Fibroblast of lung (primary cell): ENCODE measurements around the gene ZNF532. TPM values are rescaled to one million over a fixed set of nuclear protein-coding genes. Genes with fewer than 3 reads are reported as not detected.

Experiments
- DNase-seq, 2 donors: peaks; one replicate each; pipeline versions ENCODE4 v3.0.0 to v3.0.0-alpha.2; 2010; ENCODE audit warnings: low read depth in 2 of 2
- H2AFZ ChIP-seq: 2 replicates; pipeline ENCODE4 v1.5.1; 2012; ENCODE audit warnings: low read length, control low read depth, inconsistent platforms
- H3K27ac ChIP-seq: 2 replicates; pipeline ENCODE4 v1.5.1; 2011; ENCODE audit warnings: low read length, control low read depth; ENCODE audit not compliant: insufficient read depth
- H3K27me3 ChIP-seq: 2 replicates; pipeline ENCODE4 v1.5.1; 2011; ENCODE audit warnings: mild to moderate bottlenecking, low read length; ENCODE audit not compliant: control insufficient read depth, insufficient read depth
- H3K36me3 ChIP-seq: 2 replicates; pipeline ENCODE4 v1.5.1; 2011; ENCODE audit warnings: low read length; ENCODE audit not compliant: control insufficient read depth, insufficient read depth
- H3K4me1 ChIP-seq: 2 replicates; pipeline ENCODE4 v1.5.1; 2011; ENCODE audit warnings: low read length; ENCODE audit not compliant: control insufficient read depth, insufficient read depth; ENCODE audit errors: extremely low read depth
- H3K4me2 ChIP-seq: 2 replicates; pipeline ENCODE4 v1.5.1; 2011; ENCODE audit warnings: low read length, control low read depth; ENCODE audit not compliant: insufficient read depth; ENCODE audit errors: extremely low read depth
- H3K4me3 ChIP-seq, 4 experiments: fragments of 200-600 bp in 1 of 4; sonication (generic) in 1 of 4; replicated peaks in 1 of 4; 2 replicates each; pipeline ENCODE4 v1.5.1; 2011 to 2016; ENCODE audit warnings: low read length in 4 of 4, low read depth in 3 of 4, mild to moderate bottlenecking in 3 of 4, control low read depth in 2 of 4, inconsistent platforms in 1 of 4, mixed read lengths in 1 of 4; ENCODE audit not compliant: insufficient read depth in 1 of 4; ENCODE audit errors: control extremely low read depth in 1 of 4
- H3K79me2 ChIP-seq: 2 replicates; pipeline ENCODE4 v1.5.1; 2012; ENCODE audit warnings: mild to moderate bottlenecking, low read length, inconsistent platforms; ENCODE audit not compliant: control insufficient read depth, insufficient read depth
- H3K9ac ChIP-seq: 2 replicates; pipeline ENCODE4 v1.5.1; 2011; ENCODE audit warnings: mild to moderate bottlenecking, low read length, control low read depth; ENCODE audit not compliant: insufficient read depth
- H3K9me3 ChIP-seq: 2 replicates; pipeline ENCODE4 v1.5.1; 2012; ENCODE audit warnings: low read depth, low read length; ENCODE audit not compliant: control insufficient read depth, insufficient read depth
- H4K20me1 ChIP-seq: 2 replicates; pipeline ENCODE4 v1.5.1; 2011; ENCODE audit warnings: low read length; ENCODE audit not compliant: control insufficient read depth, insufficient read depth; ENCODE audit errors: extremely low read depth
- CTCF ChIP-seq, 2 donors: IDR thresholded peaks in 1 of 2; conservative IDR thresholded peaks in 1 of 2; 1 replicate in 1 of 2; 2 replicates in 1 of 2; pipeline ENCODE4 v1.5.1; 2011 to 2012; ENCODE audit warnings: low read length in 2 of 2, control low read depth in 1 of 2, inconsistent platforms in 1 of 2, low read depth in 1 of 2, mild to moderate bottlenecking in 1 of 2
- EZH2 ChIP-seq: IDR thresholded peaks from 2 replicates; pipeline ENCODE4 v1.5.1; 2012; ENCODE audit warnings: low read length, control low read depth, mild to moderate bottlenecking; ENCODE audit errors: missing control alignments
- polyA plus RNA-seq, 2 donors: library from polyadenylated mRNA; depleted of rRNA in 1 of 2; stranded (reverse) in 1 of 2; unstranded in 1 of 2; fragments of >200 nt; gene quantifications; 2 replicates each; pipeline ENCODE4 v1.2.1, GENCODE V29; 2011 to 2012; ENCODE audit warnings: missing spikeins in 1 of 2
- total RNA-seq: library from RNA; depleted of rRNA; stranded (reverse); fragments of >200 nt; gene quantifications from 2 replicates; pipeline ENCODE4 v1.2.1, GENCODE V29; 2014

Gene ZNF532
- total and polyA plus RNA-seq, 2 donors (not counting 1 experiment from before 2014, with no cell fraction given) = 57.3 to 64.6 TPM

GRCh38 chr18:58960508-58960907, 95.8 kb downstream of the ZNF532 start:
- H3K79me2 ChIP-seq = no peaks in the 10 kb centered on the region
- no peak overlapping the region for H3K4me3 ChIP-seq
- H3K36me3 ChIP-seq = no peaks in the 10 kb centered on the region
- no peaks in the 10 kb centered on the region for H4K20me1 ChIP-seq
- H3K4me1 ChIP-seq = no peaks in the 10 kb centered on the region
- H2AFZ ChIP-seq = no peak overlapping the region
- H3K9ac ChIP-seq = no peak overlapping the region
- H3K9me3 ChIP-seq = no peaks in the 10 kb centered on the region
- TF ChIP-seq EZH2 (no peak), CTCF (conservative IDR thresholded peaks at IDR 0.05 in 1 of 2, IDR thresholded peaks at IDR 0.05 in 1 of 2; ENCODE audit: low read depth in 1 of 2, low read length in 2 of 2) (no peak)
- H3K27ac ChIP-seq = no peak overlapping the region
- no peak overlapping the region for H3K4me2 ChIP-seq
- H3K27me3 ChIP-seq = no peaks in the 10 kb centered on the region
- no peak for DNase-seq

DNA sequence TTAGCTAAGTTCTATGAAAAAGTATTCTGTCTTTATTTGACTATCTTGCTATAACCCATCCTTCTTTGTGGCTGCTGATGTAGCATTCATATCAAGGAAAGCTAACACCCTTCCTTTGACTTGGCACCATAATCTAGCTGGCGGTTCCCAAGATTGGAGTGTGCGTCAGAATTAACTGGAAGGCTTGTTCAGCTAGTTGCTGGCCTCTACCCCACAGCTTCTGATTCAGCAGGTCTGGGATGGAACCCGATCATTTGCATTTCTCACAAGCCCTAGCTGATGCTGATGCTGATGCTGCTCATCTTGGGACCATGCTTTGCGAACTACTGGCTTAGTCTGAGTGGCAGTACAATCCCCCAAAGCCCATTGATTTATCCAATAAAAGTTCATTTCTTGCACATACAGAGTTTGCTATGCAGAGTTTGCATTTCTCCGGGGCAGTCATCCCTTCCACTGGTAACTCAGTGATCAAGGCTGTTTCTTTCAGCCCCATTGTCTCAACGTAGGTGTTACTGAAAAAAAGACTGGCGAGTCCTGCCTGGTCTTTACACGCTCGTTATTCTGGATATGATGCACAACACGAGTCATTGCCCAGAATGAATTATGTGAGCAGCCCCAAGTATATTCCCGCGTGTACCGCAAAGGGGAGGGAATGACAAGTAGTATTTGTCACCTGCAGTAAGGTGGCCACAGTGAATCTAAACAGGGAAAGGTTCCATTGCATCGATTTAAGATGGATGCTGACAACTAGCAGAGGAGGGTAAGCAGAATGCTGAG, 96.5 kb downstream of the ZNF532 start:
- TF ChIP-seq EZH2 (no peak), CTCF (conservative IDR thresholded peaks at IDR 0.05 in 1 of 2, IDR thresholded peaks at IDR 0.05 in 1 of 2; ENCODE audit: low read depth in 1 of 2, low read length in 2 of 2) (no peak)
- H3K9me3 ChIP-seq = no peaks in the 10 kb centered on the region
- H2AFZ ChIP-seq = no peak overlapping the region
- H3K79me2 ChIP-seq = no peaks in the 10 kb centered on the region
- H3K9ac ChIP-seq = no peak overlapping the region
- H3K36me3 ChIP-seq = no peaks in the 10 kb centered on the region
- H3K27ac ChIP-seq = no peak overlapping the region
- peak in 1 of 2 donors; percentile 31 for DNase-seq
- H3K27me3 ChIP-seq = no peaks in the 10 kb centered on the region
- H4K20me1 ChIP-seq = no peaks in the 10 kb centered on the region
- H3K4me3 ChIP-seq = no peak overlapping the region
- no peaks in the 10 kb centered on the region for H3K4me1 ChIP-seq
- no peak overlapping the region for H3K4me2 ChIP-seq

DNA sequence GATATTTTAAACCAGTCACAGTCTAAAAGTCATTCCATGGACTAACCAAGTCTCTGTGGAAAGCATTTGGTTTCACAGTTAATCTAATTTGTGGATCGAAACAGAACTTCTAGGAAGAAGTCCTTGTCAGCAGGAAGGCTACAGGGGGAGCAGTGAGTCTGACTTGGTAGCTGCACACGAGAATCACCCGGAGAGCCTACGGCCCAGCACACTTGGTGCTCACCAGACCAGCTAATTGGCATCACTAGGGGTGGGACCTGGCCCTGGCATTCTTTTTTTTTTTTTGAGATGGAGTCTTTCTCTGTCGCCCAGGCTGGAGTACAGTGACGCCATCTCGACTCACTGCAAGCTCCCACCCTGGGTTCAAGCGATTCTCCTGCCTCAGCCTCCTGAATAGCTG, 97.7 kb downstream of the ZNF532 start:
- H3K9me3 ChIP-seq = no peaks in the 10 kb centered on the region
- no peak overlapping the region for H3K4me3 ChIP-seq
- no peak for TF ChIP-seq CTCF (conservative IDR thresholded peaks at IDR 0.05 in 1 of 2, IDR thresholded peaks at IDR 0.05 in 1 of 2; ENCODE audit: low read depth in 1 of 2, low read length in 2 of 2)
- no peak for TF ChIP-seq EZH2
- H3K27me3 ChIP-seq = no peaks in the 10 kb centered on the region
- no peak overlapping the region for H2AFZ ChIP-seq
- H3K27ac ChIP-seq = no peak overlapping the region
- no peaks in the 10 kb centered on the region for H3K79me2 ChIP-seq
- H3K9ac ChIP-seq = no peak overlapping the region
- H3K36me3 ChIP-seq = no peaks in the 10 kb centered on the region
- no peak for DNase-seq
- H3K4me2 ChIP-seq = no peak overlapping the region
- H4K20me1 ChIP-seq = no peaks in the 10 kb centered on the region
- no peaks in the 10 kb centered on the region for H3K4me1 ChIP-seq
